ENCODE measurements around the gene AANAT.

The AANAT gene

GRCh38 chr17:76467366-76467765 is at the start of gene AANAT:
Gene AANAT, plus strand, starts transcription at chr17:76467603. Its CDS starts 1,144 bp downstream, at chr17:76468747.
- no peak for DNase-seq

DNA sequence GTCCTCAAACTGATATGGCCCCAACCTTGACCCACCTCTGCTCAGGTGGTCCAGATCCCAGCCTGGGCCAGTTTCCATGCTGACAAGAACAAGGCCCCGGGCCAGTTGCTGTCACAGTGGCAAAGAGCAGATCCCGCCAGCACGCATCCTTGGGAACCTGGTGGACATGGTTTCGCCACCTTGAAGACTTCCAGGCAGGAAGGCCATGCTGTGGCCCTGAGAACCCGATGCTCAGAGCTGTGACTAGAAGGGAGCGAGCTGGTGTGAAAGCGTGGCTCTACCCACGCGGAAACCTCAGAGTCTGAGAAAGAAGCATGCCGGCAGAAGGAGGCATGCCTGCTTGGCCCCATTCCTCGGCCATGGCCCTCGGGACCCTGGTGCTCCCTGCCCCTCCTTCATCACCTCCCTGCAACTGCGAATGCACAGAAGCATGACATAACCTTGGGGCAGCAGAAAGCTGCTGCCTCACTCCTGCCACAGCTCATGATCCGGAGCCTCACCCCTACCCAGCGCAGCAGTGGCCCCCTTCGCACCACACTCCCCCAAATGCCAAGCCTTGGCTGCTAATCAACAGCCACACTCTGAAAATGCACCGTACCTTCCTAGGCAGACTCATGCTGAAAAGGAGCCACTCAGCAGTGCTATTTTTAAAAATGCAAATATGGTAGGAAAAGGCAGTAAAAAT is 47.7 kb upstream of the AANAT start:
- DNase-seq: no peak

- DNase-seq: no peak
Measured at GRCh38 chr17:76420356-76421043, 46.9 kb upstream of the AANAT start.

GRCh38 chr17:76421044-76421407 is 46.4 kb upstream of the AANAT start:
- no peak for DNase-seq

GRCh38 chr17:76422406-76422805 is 45.0 kb upstream of the AANAT start:
- DNase-seq: no peak

DNA sequence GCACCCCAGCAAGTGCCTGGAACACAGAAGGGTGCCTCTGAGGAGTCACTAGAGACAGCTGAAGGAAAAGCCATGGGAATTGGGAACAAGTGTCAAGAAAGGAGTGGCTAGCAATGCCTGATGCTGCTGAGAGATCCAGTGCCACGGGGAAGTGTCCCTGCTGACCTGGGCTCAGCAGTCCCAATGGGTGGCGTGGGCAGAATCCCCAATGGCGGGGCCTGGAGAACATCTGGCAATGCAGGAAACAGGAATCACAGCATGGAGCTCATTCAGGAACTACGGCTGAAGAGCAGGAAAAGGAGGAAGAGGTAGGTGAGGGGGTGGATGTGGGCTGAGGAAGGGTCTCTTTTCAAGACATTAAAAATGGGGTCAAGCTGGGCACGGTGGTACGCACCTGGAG is 44.5 kb upstream of the AANAT start:
- no peak for DNase-seq

DNA sequence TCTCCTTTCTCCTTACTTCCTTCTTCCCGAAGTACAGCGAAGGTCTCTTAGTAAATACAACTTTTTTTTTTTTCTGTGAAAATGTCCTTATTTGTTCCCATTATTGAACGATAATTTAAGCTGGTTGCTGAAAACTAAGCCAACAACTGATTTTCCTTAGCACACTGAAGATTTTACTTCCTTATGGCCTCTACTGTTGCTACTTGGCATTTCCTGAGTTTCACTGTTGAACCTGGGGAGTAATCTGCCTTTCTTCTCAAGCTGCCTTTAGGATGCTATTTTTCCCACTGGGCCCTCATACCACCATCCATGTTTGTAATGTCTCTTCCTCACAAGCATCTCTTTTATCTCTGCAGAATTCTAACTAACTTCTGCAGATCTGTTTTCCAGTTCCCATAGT is 40.5 kb upstream of the AANAT start:
- DNase-seq: no peak

- no peak for DNase-seq
Measured at GRCh38 chr17:76427501-76428231, 39.7 kb upstream of the AANAT start.

DNA sequence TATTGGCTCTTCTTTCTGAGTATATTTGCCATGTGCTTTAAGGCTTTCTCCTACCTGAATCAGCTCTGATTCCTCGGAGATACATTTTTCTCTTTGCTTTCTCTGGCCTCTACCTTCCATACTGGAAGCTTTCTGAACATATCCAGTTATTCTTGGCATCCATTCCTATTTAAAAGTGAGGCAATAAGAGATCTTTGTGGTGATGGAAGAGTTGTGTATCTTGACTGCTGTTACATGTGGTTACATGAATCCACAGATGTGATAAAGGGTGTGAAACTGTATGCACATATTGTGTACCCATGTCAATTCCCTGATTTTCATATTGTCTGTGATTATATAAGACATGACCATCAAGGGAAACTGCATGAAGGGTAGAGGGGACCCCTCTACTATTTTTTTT is 38.9 kb upstream of the AANAT start:
- DNase-seq: no peak

GRCh38 chr17:76431509-76431908 is 35.9 kb upstream of the AANAT start:
- DNase-seq: no peak

- DNase-seq: no peak
Measured at GRCh38 chr17:76432004-76432403, 35.4 kb upstream of the AANAT start.

GRCh38 chr17:76432712-76433336 is 34.6 kb upstream of the AANAT start:
- no peak for DNase-seq

DNA sequence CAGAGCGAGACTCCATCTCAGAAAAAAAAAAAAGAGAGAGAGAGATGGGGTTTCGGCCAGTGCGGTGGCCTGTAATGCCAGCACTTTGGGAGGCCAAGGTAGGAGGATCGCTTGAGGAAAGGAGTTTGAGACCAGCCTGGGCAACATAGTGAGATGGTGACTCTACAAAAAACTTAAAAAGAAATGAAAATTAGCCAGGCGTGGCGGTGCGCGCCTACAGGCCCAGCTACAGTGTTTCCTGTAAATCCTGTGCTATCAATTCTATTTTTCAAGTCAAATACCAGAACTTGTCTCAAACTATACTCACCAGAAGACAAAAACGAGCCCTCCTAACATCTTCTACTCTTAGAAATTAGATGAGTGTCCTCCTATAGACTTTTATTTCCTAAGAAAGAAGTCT is 33.7 kb upstream of the AANAT start:
- DNase-seq: no peak

- DNase-seq: no peak
Measured at GRCh38 chr17:76434870-76435269, 32.5 kb upstream of the AANAT start.

DNA sequence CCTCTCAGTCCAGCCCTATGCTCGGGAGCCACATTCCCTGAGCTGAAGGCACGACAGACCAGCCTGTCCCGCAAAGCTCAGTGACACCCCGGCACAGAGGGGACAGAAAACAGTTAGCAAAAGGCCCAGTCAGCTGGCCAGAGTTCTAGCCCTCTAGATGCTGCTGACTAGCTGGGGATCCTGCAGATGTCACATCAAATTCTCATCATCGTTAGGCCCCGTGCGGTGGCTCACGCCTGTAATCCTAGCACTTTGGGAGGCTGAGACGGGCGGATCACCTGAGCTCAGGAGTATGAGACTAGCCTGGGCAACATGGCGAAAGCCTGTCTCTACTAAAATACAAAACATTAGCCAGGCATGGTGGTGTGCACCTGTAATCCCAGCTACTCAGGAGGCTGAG is 31.7 kb upstream of the AANAT start:
- no peak for DNase-seq

DNA sequence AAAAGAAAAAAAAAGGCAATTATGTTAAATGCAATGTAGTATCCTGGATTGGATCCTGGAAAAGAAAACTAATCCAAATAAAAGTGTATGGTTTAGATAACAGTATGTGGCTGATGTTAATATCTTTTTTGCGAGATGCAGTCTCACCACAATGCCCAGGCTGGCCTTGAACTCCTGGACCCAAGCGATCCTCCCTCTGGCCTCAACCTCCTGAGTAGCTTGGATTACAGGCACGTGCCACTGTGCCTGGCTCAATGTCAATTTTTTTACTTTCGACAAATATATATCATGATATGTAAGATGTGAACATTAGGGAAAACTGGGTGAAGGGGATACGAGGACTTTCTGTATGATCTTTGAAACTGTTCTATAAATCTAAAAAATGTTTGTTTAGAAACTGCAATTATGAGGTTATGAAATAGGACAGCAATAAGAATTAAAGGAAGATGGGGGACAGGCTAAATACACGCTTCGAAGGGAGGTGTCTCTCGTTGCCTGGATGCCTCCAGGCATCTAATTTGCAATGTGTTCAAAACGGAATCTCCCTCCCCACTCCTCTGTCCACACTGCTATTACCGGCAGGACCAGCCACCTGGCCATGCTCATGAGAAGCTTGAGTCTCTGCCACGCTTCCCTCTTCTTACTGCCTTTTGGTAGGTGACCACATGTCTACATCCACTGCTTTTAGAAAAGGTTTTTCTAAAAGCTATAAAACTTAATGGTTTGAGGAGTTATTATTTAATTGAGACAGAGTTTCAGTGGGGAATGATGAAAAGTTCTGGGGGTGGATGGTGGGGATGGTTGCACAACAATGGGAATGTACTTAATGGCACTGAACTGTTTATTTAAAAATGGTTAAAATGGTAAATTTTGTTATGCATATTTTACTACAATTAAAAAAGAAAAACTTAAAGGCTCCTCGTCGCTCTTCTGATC is 29.7 kb upstream of the AANAT start:
- no peak for DNase-seq

DNA sequence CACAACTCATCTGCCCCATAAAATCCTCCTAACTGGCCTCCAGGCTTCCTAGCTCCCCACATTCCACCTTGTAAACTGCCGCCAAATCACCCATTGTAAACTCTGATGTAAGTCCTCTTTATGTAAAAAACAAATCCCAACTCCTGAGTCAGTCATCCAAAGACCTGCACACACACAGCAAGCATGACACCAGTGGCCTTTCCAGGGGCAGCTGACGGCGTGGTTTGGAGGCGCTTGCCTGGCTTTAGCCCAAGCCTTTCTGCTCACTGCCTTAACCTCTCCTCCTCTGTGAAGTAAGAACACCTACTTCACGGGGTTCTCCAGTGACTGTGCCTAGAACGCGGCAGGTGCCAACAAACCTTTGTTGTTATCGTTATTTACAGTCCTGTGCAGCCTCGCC is 28.5 kb upstream of the AANAT start:
- DNase-seq: no peak

DNA sequence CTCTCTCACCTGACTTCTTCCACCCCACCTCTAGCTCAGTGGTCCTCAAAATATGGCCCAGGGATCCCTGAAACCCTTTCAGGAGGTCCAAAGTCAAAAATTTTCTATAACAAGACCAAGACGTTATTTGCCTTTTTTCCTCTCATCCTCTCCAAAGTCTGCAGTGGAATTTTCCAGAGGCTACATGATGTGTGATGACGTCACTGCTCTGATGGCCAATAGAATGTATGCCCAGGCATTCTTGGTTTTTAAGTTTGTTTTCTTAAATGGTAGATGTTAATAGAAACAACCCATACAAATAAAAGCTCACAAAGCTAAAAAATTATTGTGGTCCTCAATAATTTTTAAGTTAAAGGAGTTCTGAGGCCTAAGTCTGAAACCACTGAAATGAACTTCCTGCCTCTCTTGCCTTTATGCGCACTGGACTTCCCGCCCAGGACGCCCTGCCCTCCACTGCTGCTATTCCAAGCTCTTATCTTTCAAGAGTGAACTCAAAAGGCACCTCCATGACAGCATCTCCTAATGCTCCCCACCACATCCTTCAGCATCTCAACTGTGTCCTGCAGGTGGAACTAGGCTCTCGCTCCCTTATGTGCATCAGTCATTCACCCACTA is 28.0 kb upstream of the AANAT start:
- DNase-seq: no peak

DNA sequence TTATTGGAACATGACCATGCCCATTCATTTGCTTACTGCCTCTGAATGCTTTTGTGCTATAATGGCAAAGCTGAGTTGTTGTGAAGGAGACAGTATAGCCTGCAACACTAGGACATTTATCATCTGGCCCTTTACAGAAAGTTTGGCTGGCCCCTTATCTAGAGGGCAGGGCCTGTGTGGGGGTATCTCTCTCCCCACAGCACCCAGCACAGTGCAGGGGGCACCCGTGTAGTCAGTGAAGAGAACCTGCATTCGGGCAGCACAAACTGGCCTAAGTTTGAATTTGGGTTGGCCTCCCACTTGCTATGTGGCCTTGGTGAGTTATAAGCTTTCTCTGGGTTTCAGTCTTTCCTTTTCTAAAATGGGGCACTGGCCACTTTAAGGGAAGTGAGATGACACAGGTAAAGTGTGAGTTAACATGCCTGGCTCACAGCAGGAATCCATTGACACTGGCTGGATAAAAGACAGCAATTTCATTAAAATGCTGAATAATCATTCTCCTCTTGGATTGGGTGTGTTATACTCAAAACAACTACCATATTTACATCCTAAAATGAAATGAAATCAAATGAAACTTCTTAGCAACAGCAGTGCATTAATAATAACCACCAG is 26.5 kb upstream of the AANAT start:
- no peak for DNase-seq

DNA sequence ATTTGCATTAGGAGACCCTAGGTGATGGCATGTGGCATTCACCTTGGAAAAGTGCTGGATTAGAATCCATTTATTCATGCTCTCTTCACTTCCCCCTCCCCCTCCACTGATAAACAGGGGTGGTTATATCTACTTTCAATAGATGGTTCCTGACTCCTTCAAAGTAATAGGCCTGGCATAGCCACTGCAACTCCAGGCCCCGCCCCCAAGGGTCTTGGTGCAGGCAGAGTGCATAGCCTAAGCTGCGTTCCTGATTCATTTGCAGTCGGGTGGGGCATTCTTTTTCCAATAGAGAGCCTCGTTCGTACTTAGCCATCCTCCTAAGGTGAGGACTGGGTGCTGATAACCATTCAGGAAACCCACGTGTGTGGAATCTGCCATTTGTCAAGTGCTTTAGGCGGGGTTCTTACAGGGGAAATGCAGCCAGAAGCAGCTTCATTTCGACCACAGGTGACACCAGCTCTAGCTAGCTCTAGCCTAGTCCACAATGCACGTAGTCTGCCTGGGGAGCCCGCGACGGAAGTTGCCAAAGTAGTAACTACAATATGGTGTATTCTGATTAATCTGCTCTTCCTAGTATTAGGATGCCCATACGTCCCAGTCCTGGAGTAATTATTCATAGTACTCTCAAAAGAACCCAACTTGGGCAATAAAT is 25.6 kb upstream of the AANAT start:
- DNase-seq: no peak

Measured in activated CD8-positive, alpha-beta memory T cell treated with anti-CD3 and anti-CD28 coated beads for 24 hours (primary cell).